Measurements from ENCODE around the gene MRPS18B. TPM values are rescaled to one million over a fixed set of nuclear protein-coding genes. Genes with fewer than 3 reads are reported as not detected.
A peak's percentile ranks its signal among the peaks of the same experiment; 100 is the strongest.

MRPS18B gene
- total and polyA plus RNA-seq, 2 of the 13 experiments (the other 11 are each of a cell fraction or from before 2014, with no cell fraction given), result 125 to 131 TPM

- TF ChIP-seq MYPOP (CRISPR knock-in tag; IDR thresholded peaks at IDR 0.05), result peak; percentile 96
- TF ChIP-seq ZNF652 (CRISPR knock-in tag; IDR thresholded peaks at IDR 0.05; ENCODE audit: borderline replicate concordance, low read depth), result no peak
- TF ChIP-seq ZBTB37 (CRISPR knock-in tag; IDR thresholded peaks at IDR 0.05), result no peak
- TF ChIP-seq ZNF367 (CRISPR knock-in tag; IDR thresholded peaks at IDR 0.05; ENCODE audit: borderline replicate concordance), result 0 out of 2 replicates have a peak, but pooled peaks have one; percentile 47
- peak; percentile 38; the same call in 1 of the 2 replicates for TF ChIP-seq HBP1 (CRISPR knock-in tag; IDR thresholded peaks at IDR 0.05; ENCODE audit: low read depth)
- TF ChIP-seq BATF2 (CRISPR knock-in tag; IDR thresholded peaks at IDR 0.05), result peak; percentile 88; the same call in 1 of the 2 replicates
- no peak for TF ChIP-seq RORA (CRISPR knock-in tag; IDR thresholded peaks at IDR 0.05)
- TF ChIP-seq ZNF550 (CRISPR knock-in tag; IDR thresholded peaks at IDR 0.05; ENCODE audit: borderline replicate concordance), result no peak
- TF ChIP-seq ZSCAN22 (CRISPR knock-in tag; IDR thresholded peaks at IDR 0.05), result 0 out of 2 replicates have a peak, but pooled peaks have one; percentile 67
- TF ChIP-seq ELF1 (CRISPR knock-in tag; IDR thresholded peaks at IDR 0.05), result peak; percentile 31
- TF ChIP-seq ZNF446 (CRISPR knock-in tag; IDR thresholded peaks at IDR 0.05), result peak; percentile 92; the same call in 1 of the 2 replicates
- TF ChIP-seq ZNF496 (CRISPR knock-in tag; IDR thresholded peaks at IDR 0.05; ENCODE audit: insufficient replicate concordance), result no peak
- TF ChIP-seq ZNF136 (CRISPR knock-in tag; IDR thresholded peaks at IDR 0.05; ENCODE audit: low read depth), result peak; percentile 98
- peak; percentile 97 for TF ChIP-seq AGO2 (optimal IDR thresholded peaks at IDR 0.05; ENCODE audit: low read depth, low read length)
- TF ChIP-seq HDAC6 (IDR thresholded peaks at IDR 0.05; ENCODE audit: low read depth, low read length), result no peak
- TF ChIP-seq ZFP82 (CRISPR knock-in tag; IDR thresholded peaks at IDR 0.05; ENCODE audit: borderline replicate concordance), result no peak; the same call in 1 of the 2 replicates
- TF ChIP-seq HIVEP1 (CRISPR knock-in tag; IDR thresholded peaks at IDR 0.05), result peak; percentile 95
- TF ChIP-seq EHMT2 (IDR thresholded peaks at IDR 0.05; ENCODE audit: borderline replicate concordance, low read depth, low read length), result no peak
- TF ChIP-seq RAD51 (IDR thresholded peaks at IDR 0.05; ENCODE audit: borderline replicate concordance), result no peak
- TF ChIP-seq GTF3A (CRISPR knock-in tag; conservative IDR thresholded peaks at IDR 0.05), result no peak; the same call in 1 of the 2 replicates
- peak; percentile 93; the same call in 1 of the 2 replicates for TF ChIP-seq ZSCAN20 (CRISPR knock-in tag; IDR thresholded peaks at IDR 0.05; ENCODE audit: borderline replicate concordance)
- TF ChIP-seq ARNT2 (CRISPR knock-in tag; IDR thresholded peaks at IDR 0.05; ENCODE audit: low read depth), result peak; percentile 98
- peak; percentile 99 for TF ChIP-seq KAT7 (CRISPR knock-in tag; IDR thresholded peaks at IDR 0.05; ENCODE audit: borderline replicate concordance)
- no peak for TF ChIP-seq ETV6 (CRISPR knock-in tag; conservative IDR thresholded peaks at IDR 0.05)
- TF ChIP-seq MYC (CRISPR knock-in tag; IDR thresholded peaks at IDR 0.05; ENCODE audit: borderline replicate concordance), result peak; percentile 99
- TF ChIP-seq NCOA1 (CRISPR knock-in tag; IDR thresholded peaks at IDR 0.05), result peak; percentile 97
Measured at GRCh38 chr6:30647242-30648116, 29.8 kb downstream of the MRPS18B start (continued).

All from HepG2 (cell line).